B cell (primary cell): ENCODE data around the gene ALDH1A2. TPM values are rescaled to one million over a fixed set of nuclear protein-coding genes. Genes with fewer than 3 reads are reported as not detected.
"Not testable (repeated sequence)": the region's sequence is repeated elsewhere in the genome, so short reads cannot be mapped to it uniquely, and the experiment has no call there.

Source experiments
- ATAC-seq: fragments of 200-7000 bp; cut with Tn5 transposase; one replicate; pipeline ENCODE4 v1.10.0; 2021; ENCODE audit warnings: low read depth, mild to moderate bottlenecking, moderate number of reproducible peaks, moderate library complexity
- CTCF ChIA-PET: fragments of 350-600 bp; sonication (Branson Sonifier 250); formaldehyde crosslinking; loops from one replicate; lab custom pipeline; 2021; ENCODE audit warnings: antibody characterized with exemption, inconsistent platforms; lab: Charles Lee
- POLR2A ChIA-PET: fragments of 350-600 bp; sonication (Branson Sonifier 250); formaldehyde crosslinking; loops from one replicate; lab custom pipeline; 2021; ENCODE audit warnings: antibody characterized with exemption; lab: Charles Lee
- DNase-seq: peaks from one replicate; pipeline ENCODE4 v3.0.0; 2013
- H2AFZ ChIP-seq: 2 replicates; pipeline ENCODE4 v1.6.1; 2012; ENCODE audit warnings: mild to moderate bottlenecking, low read depth, low read length; ENCODE audit not compliant: insufficient read depth, poor library complexity, severe bottlenecking
- H3K27ac ChIP-seq, 2 donors: 1 replicate in 1 of 2; 2 replicates in 1 of 2; pipeline ENCODE4 v1.5.1; 2012 to 2013; ENCODE audit warnings: low read length in 2 of 2, mild to moderate bottlenecking in 2 of 2, moderate library complexity in 1 of 2
- H3K27me3 ChIP-seq, 4 experiments: fragments of 200-600 bp in 1 of 4; sonication (generic) in 1 of 4; replicated peaks in 1 of 4; 1 replicate in 2 of 4; 2 replicates in 2 of 4; pipeline versions ENCODE4 v1.6.1 to v1.7.0; 2013 to 2016; ENCODE audit warnings: low read length in 3 of 4, mild to moderate bottlenecking in 2 of 4, mixed read lengths in 1 of 4, moderate library complexity in 1 of 4; ENCODE audit not compliant: insufficient read depth in 4 of 4, control insufficient read depth in 3 of 4; ENCODE audit errors: control extremely low read depth in 1 of 4
- H3K36me3 ChIP-seq, 2 experiments: replicated peaks in 1 of 2; 1 replicate in 1 of 2; 2 replicates in 1 of 2; pipeline versions ENCODE4 v1.6.1 to v1.7.1; 2013; ENCODE audit warnings: low read length in 1 of 2; ENCODE audit not compliant: insufficient read depth in 2 of 2, control insufficient read depth in 1 of 2; ENCODE audit errors: control extremely low read depth in 1 of 2, extremely low read depth in 1 of 2
- H3K4me1 ChIP-seq, 2 donors: fragments of 200-600 bp in 1 of 2; sonication (generic) in 1 of 2; 1 replicate in 1 of 2; 2 replicates in 1 of 2; pipeline versions ENCODE4 v1.5.1 to v1.6.1; 2013 to 2017; ENCODE audit warnings: low read length in 2 of 2; ENCODE audit not compliant: control insufficient read depth in 2 of 2, insufficient read depth in 2 of 2
- H3K4me2 ChIP-seq: replicated peaks from 2 replicates; pipeline ENCODE3; 2012; ENCODE audit warnings: mild to moderate bottlenecking, low read depth, low read length; ENCODE audit not compliant: poor library complexity, severe bottlenecking
- H3K4me3 ChIP-seq, 5 experiments: fragments of 200-600 bp in 1 of 5; sonication (generic) in 1 of 5; 1 replicate in 3 of 5; 2 replicates in 2 of 5; pipeline versions ENCODE4 v1.5.1 to v1.7.0; 2011 to 2016; ENCODE audit warnings: low read length in 4 of 5, mild to moderate bottlenecking in 4 of 5, low read depth in 2 of 5, control low read depth in 1 of 5, moderate library complexity in 1 of 5; ENCODE audit not compliant: insufficient read depth in 1 of 5; ENCODE audit errors: control extremely low read depth in 1 of 5, extremely low read depth in 1 of 5
- H3K79me2 ChIP-seq: fragments of 200-600 bp; sonication (generic); one replicate; pipeline ENCODE4 v1.6.0; 2016; ENCODE audit warnings: low read length; ENCODE audit not compliant: control insufficient read depth, insufficient read depth
- H3K9ac ChIP-seq: fragments of 200-600 bp; sonication (generic); 2 replicates; pipeline ENCODE4 v1.6.1; 2017; ENCODE audit warnings: mild to moderate bottlenecking, low read length, moderate library complexity
- H3K9me3 ChIP-seq, 3 donors: one replicate each; pipeline versions ENCODE4 v1.6.1 to v1.7.1; 2013; ENCODE audit warnings: low read length in 2 of 3; ENCODE audit not compliant: control insufficient read depth in 2 of 3, insufficient read depth in 1 of 3; ENCODE audit errors: control extremely low read depth in 1 of 3
- H4K20me1 ChIP-seq: 2 replicates; pipeline ENCODE4 v1.6.0; 2012; ENCODE audit warnings: mild to moderate bottlenecking, low read length; ENCODE audit not compliant: insufficient read depth, control insufficient read depth, poor library complexity, severe bottlenecking
- H3K27ac Mint-ChIP-seq: one replicate; pipeline ENCODE4 v1.8.0; 2021; ENCODE audit warnings: mixed read lengths
- H3K27me3 Mint-ChIP-seq: one replicate; pipeline ENCODE4 v1.8.0; 2021; ENCODE audit warnings: mixed read lengths
- H3K4me1 Mint-ChIP-seq: one replicate; pipeline ENCODE4 v1.8.0; 2021; ENCODE audit warnings: mixed read lengths
- H3K4me3 Mint-ChIP-seq: one replicate; pipeline ENCODE4 v1.8.0; 2021; ENCODE audit warnings: mixed read lengths
- H3K9me3 Mint-ChIP-seq: one replicate; pipeline ENCODE4 v1.8.0; 2022; ENCODE audit warnings: mixed read lengths; ENCODE audit not compliant: insufficient read depth
- CTCF ChIP-seq: fragments of 200-600 bp; IDR thresholded peaks from one replicate; pipeline ENCODE4 v1.8.0; 2022; ENCODE audit warnings: antibody characterized with exemption, mild to moderate bottlenecking
- EZH2 ChIP-seq: IDR thresholded peaks from 2 replicates; pipeline ENCODE4 v1.6.1; 2012; ENCODE audit warnings: borderline replicate concordance, low read depth, mild to moderate bottlenecking, moderate library complexity, low read length; ENCODE audit not compliant: insufficient read depth, poor library complexity, severe bottlenecking
- WGBS: methylation state at CpG from one replicate; pipeline ENCODE4 v1.1.5; 2013; ENCODE audit warnings: missing lambda C conversion rate; ENCODE audit not compliant: insufficient coverage; 5-methylcytosine and 5-hydroxymethylcytosine counted together
- intact Hi-C: fragments of 100-400 bp; cut with micrococcal nuclease; formaldehyde crosslinking; loops from one replicate; pipeline ENCODE4 v1.10.0; 2022
- polyA plus RNA-seq: library from polyadenylated mRNA; depleted of rRNA; stranded (reverse); fragments of >200 nt; gene quantifications from 2 replicates; pipeline ENCODE4 v1.2.3, GENCODE V29; 2012
- total RNA-seq, 2 donors: library from RNA; stranded (reverse); fragments of 120-200 nt in 1 of 2; gene quantifications; 1 replicate in 1 of 2; 2 replicates in 1 of 2; pipeline versions ENCODE4 v1.2.3 to v1.2.4, GENCODE V29; 2013 to 2022

The ALDH1A2 gene
- total and polyA plus RNA-seq, 2 donors (not counting 1 experiment from before 2014, with no cell fraction given): not detected

- Histone ChIP-seq H3K79me2 (no peaks in the 10 kb centered on the region), H3K9me3 (peaks cover 0 to 1% (median 0%) of the 10 kb centered on the region in 3 donors), H3K9ac (no peak overlapping the region), H2AFZ (no peak overlapping the region), H3K27me3 (peaks cover 0 to 2% (median 1%) of the 10 kb centered on the region in 4 experiments), H3K4me2 (no peak overlapping the region), H3K4me1 (no peaks in the 10 kb centered on the region), H3K4me3 (no peak overlapping the region), H3K27ac (no peak overlapping the region), H3K36me3 (no peaks in the 10 kb centered on the region), H4K20me1 (no peaks in the 10 kb centered on the region)
- DNase-seq (no peak), ATAC-seq (no peak)
- intact Hi-C loops: loop anchor here (10.0 kb wide), 1 partner anchor 1478 kb away; no protein-coding TSS in a partner anchor
- POLR2A ChIA-PET: no interaction called here
- TF ChIP-seq EZH2: no peak
- no peak for TF ChIP-seq CTCF
- CTCF ChIA-PET: no interaction called here
- WGBS: no CpG with 5 or more reads among the region's 1 CpG
- Mint-ChIP-seq H3K9me3 (no peaks in the 10 kb centered on the region), H3K4me3 (no peak overlapping the region), H3K4me1 (no peaks in the 10 kb centered on the region), H3K27me3 (peaks cover 40% of the 10 kb centered on the region), H3K27ac (no peak overlapping the region)
Measured at GRCh38 chr15:58046467-58046866, 19.0 kb downstream of the ALDH1A2 start.

DNA sequence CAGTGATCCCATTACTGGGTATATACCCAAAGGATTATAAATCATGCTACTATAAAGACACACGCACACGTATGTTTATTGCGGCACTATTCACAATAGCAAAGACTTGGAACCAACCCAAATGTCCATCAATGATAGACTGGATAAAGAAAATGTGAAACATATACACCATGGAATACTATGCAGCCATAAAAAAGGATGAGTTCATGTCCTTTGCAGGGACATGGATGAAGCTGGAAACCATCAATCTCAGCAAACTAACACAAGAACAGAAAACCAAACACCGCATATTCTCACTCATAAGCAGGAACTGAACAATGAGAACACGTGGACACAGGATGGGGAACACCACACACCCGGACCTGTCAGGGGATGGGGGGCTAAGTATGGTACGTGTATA is 20.1 kb downstream of the ALDH1A2 start:
- POLR2A ChIA-PET, DNase-seq, H4K20me1 ChIP-seq, H3K4me3 Mint-ChIP-seq, H3K4me1 Mint-ChIP-seq, H3K27ac Mint-ChIP-seq, ATAC-seq, H3K27ac ChIP-seq, H3K9me3 Mint-ChIP-seq, H3K4me2 ChIP-seq, H3K4me1 ChIP-seq, H3K9ac ChIP-seq, H3K79me2 ChIP-seq, H3K36me3 ChIP-seq, H3K27me3 ChIP-seq, H3K9me3 ChIP-seq, H2AFZ ChIP-seq, CTCF ChIA-PET, H3K4me3 ChIP-seq: not testable (repeated sequence)
- WGBS: no CpG with 5 or more reads among the region's 7 CpGs
- intact Hi-C loops: loop anchor here (10.0 kb wide), 1 partner anchor 1479 kb away; no protein-coding TSS in a partner anchor
- H3K27me3 Mint-ChIP-seq: peaks cover 46% of the 10 kb centered on the region
